ENCODE measurements around the gene ACVR1C. TPM values are rescaled to one million over a fixed set of nuclear protein-coding genes. Genes with fewer than 3 reads are reported as not detected.

Gene ACVR1C
- total and polyA plus RNA-seq, 3 donors from 2014 or later: 0.47 to 2.3 (median 1.4) TPM

- TF ChIP-seq CTCF (IDR thresholded peaks at IDR 0.05): no peak
- TF ChIP-seq POLR2A (IDR thresholded peaks at IDR 0.05): no peak
- 76 to 88% methylated on average over 3 of the region's 3 CpGs for WGBS, 2 donors
- no peaks in the 10 kb centered on the region for H3K9me3 ChIP-seq
- no peaks in the 10 kb centered on the region for H3K4me1 ChIP-seq
- no peak for DNase-seq
- H3K27me3 ChIP-seq: no peaks in the 10 kb centered on the region
- no peak overlapping the region for H3K27ac ChIP-seq
- intact Hi-C loops (cut with DNase I; ENCODE audit: low total_unique reads): no loop called here
- no peaks in the 10 kb centered on the region for H3K36me3 ChIP-seq (ENCODE audit: low read depth, missing control alignments)
- H3K4me3 ChIP-seq: no peak overlapping the region
Observed at GRCh38 chr2:157498483-157498882, 130.2 kb downstream of the ACVR1C start.

- TF ChIP-seq CTCF (IDR thresholded peaks at IDR 0.05): peak; percentile 27 to 58 (median 55)
- no peak for TF ChIP-seq POLR2A (IDR thresholded peaks at IDR 0.05)
- no peaks in the 10 kb centered on the region for H3K27me3 ChIP-seq
- WGBS, 2 donors: 43 to 50% methylated on average over 7 of the region's 7 CpGs
- no peak overlapping the region for H3K27ac ChIP-seq
- no peak overlapping the region for H3K4me3 ChIP-seq
- no peaks in the 10 kb centered on the region for H3K4me1 ChIP-seq
- H3K9me3 ChIP-seq: no peaks in the 10 kb centered on the region
- intact Hi-C loops (cut with DNase I; ENCODE audit: low total_unique reads): no loop called here
- H3K36me3 ChIP-seq (ENCODE audit: low read depth, missing control alignments): no peaks in the 10 kb centered on the region
- DNase-seq: no peak
Observed at GRCh38 chr2:157497638-157498314, 130.9 kb downstream of the ACVR1C start.

- intact Hi-C loops (cut with DNase I; ENCODE audit: low total_unique reads): no loop called here
- 31 to 38% methylated on average over 5 of the region's 5 CpGs for WGBS, 2 donors
- Histone ChIP-seq H3K4me3 (no peak overlapping the region), H3K4me1 (no peaks in the 10 kb centered on the region), H3K27ac (no peak overlapping the region), H3K27me3 (no peaks in the 10 kb centered on the region), H3K36me3 (ENCODE audit: low read depth, missing control alignments) (no peaks in the 10 kb centered on the region), H3K9me3 (no peaks in the 10 kb centered on the region)
- TF ChIP-seq POLR2A (IDR thresholded peaks at IDR 0.05) (no peak), CTCF (IDR thresholded peaks at IDR 0.05) (peak; percentile 41 to 68 (median 67))
- peak; percentile 84 for DNase-seq
Observed at GRCh38 chr2:157492189-157492773, 136.4 kb downstream of the ACVR1C start.

- Histone ChIP-seq H3K27me3 (no peaks in the 10 kb centered on the region), H3K4me1 (no peaks in the 10 kb centered on the region), H3K9me3 (no peaks in the 10 kb centered on the region), H3K36me3 (ENCODE audit: low read depth, missing control alignments) (no peaks in the 10 kb centered on the region), H3K27ac (no peak overlapping the region), H3K4me3 (no peak overlapping the region)
- TF ChIP-seq POLR2A (IDR thresholded peaks at IDR 0.05) (no peak), CTCF (IDR thresholded peaks at IDR 0.05) (no peak)
- 87 to 88% methylated on average over 1 of the region's 1 CpG for WGBS, 2 donors
- no peak for DNase-seq
- intact Hi-C loops (cut with DNase I; ENCODE audit: low total_unique reads): no loop called here
Observed at GRCh38 chr2:157489983-157490382, 138.7 kb downstream of the ACVR1C start.

GRCh38 chr2:157488877-157489276, 139.8 kb downstream of the ACVR1C start:
- no peak for DNase-seq
- H3K27me3 ChIP-seq: no peaks in the 10 kb centered on the region
- TF ChIP-seq CTCF (IDR thresholded peaks at IDR 0.05) (no peak), POLR2A (IDR thresholded peaks at IDR 0.05) (no peak)
- 37 to 51% methylated on average over 3 of the region's 3 CpGs for WGBS, 2 donors
- intact Hi-C loops (cut with DNase I; ENCODE audit: low total_unique reads): no loop called here
- H3K9me3 ChIP-seq: no peaks in the 10 kb centered on the region
- no peaks in the 10 kb centered on the region for H3K4me1 ChIP-seq
- no peaks in the 10 kb centered on the region for H3K36me3 ChIP-seq (ENCODE audit: low read depth, missing control alignments)
- no peak overlapping the region for H3K27ac ChIP-seq
- H3K4me3 ChIP-seq: no peak overlapping the region

Measured in testis (tissue), 3 donors.